ENCODE measurements around the gene MTHFD2. TPM values are rescaled to one million over a fixed set of nuclear protein-coding genes. Genes with fewer than 3 reads are reported as not detected.

MTHFD2 gene
- total and polyA plus RNA-seq, 12 donors, result 12.4 to 32.6 (median 19.0) TPM

DNA sequence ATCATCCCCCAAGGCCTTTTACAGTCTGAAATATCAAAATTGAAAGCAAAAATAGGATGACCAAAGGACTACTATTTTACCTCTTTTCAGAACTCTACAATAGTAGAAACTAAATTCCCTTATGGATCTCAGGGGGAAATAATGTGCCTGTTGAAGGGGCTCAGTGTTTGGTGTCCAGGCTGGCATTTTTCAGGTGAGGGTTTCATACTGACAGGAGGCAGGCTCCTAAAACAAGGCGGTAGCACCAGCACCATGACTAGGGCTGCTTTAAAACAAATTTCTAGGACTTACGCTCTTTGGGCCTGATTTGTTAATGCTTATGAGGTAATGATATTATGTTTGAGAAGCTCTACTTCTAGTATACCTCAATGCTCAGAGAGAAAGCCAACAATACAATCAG lies 45.5 kb upstream of the MTHFD2 start:
- H3K36me3 ChIP-seq, result peaks cover 0 to 81% (median 26%) of the 10 kb centered on the region in 9 donors
- ATAC-seq, result no peak
- peaks cover 0 to 11% (median 7%) of the 10 kb centered on the region in 9 donors for H3K4me1 ChIP-seq
- TF ChIP-seq, protein P1, sequence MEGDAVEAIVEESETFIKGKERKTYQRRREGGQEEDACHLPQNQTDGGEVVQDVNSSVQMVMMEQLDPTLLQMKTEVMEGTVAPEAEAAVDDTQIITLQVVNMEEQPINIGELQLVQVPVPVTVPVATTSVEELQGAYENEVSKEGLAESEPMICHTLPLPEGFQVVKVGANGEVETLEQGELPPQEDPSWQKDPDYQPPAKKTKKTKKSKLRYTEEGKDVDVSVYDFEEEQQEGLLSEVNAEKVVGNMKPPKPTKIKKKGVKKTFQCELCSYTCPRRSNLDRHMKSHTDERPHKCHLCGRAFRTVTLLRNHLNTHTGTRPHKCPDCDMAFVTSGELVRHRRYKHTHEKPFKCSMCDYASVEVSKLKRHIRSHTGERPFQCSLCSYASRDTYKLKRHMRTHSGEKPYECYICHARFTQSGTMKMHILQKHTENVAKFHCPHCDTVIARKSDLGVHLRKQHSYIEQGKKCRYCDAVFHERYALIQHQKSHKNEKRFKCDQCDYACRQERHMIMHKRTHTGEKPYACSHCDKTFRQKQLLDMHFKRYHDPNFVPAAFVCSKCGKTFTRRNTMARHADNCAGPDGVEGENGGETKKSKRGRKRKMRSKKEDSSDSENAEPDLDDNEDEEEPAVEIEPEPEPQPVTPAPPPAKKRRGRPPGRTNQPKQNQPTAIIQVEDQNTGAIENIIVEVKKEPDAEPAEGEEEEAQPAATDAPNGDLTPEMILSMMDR (IDR thresholded peaks at IDR 0.05), result no peak
- no peak overlapping the region for H3K4me3 ChIP-seq
- no peak overlapping the region for H3K27ac ChIP-seq
- intact Hi-C loops (cut with DNase I), result no loop called here
- 90 to 95% methylated on average over 2 of the region's 2 CpGs for WGBS, 2 donors
- no peaks in the 10 kb centered on the region for H3K9me3 ChIP-seq
- H3K27me3 ChIP-seq, result no peaks in the 10 kb centered on the region
- DNase-seq, result no peak

DNA sequence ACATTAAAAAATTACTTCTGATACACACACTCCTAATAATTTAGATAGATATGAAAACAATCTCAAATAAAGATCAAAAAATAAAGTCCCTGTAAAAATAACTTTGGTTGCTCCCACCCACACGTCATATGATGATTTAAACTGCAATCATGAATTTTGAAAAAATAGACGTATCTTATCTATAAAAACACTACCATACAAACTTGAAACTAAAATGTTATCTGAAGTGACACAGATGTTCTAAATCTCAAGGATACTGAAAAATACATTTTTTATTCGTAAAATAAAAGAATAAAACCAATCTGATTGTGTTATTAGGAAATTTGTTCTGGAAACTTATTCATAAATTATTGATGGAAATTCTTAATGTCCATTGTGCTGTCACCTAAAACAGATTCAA lies 42.6 kb upstream of the MTHFD2 start:
- Histone ChIP-seq H3K27ac (no peak overlapping the region), H3K4me3 (no peak overlapping the region), H3K27me3 (no peaks in the 10 kb centered on the region), H3K9me3 (no peaks in the 10 kb centered on the region), H3K4me1 (no peaks in the 10 kb centered on the region), H3K36me3 (peaks cover 0 to 100% (median 42%) of the 10 kb centered on the region in 9 donors)
- no peak for ATAC-seq
- DNase-seq, result no peak
- TF ChIP-seq, protein P1 (IDR thresholded peaks at IDR 0.05), result no peak
- intact Hi-C loops (cut with DNase I), result no loop called here
- WGBS, 2 donors, result 86% methylated on average over 3 of the region's 3 CpGs

DNA sequence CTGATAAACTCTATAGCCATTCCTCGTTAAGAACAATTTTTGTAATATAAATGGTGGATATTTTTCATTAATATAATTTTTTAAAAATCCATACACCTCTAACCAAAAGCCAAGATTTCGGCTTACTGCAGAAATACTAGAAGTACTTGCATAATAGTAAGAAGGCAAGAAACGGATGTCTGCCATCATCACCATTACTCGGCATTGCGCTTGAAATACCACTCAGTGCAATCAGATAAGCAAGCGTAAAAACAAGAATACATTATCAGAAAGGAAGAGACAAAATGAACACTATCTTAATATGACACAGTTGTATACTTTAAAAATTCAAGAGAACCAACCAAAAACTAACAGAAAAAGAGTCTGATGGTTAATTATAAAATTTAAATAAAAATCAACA lies 35.5 kb upstream of the MTHFD2 start:
- Histone ChIP-seq H3K9me3 (peaks cover 0 to 11% (median 4%) of the 10 kb centered on the region in 11 donors), H3K4me3 (no peak overlapping the region), H3K27me3 (no peaks in the 10 kb centered on the region), H3K36me3 (peaks cover 0 to 100% (median 55%) of the 10 kb centered on the region in 9 donors), H3K4me1 (no peaks in the 10 kb centered on the region), H3K27ac (no peak overlapping the region)
- ATAC-seq (no peak), DNase-seq (no peak)
- WGBS, 2 donors, result 88 to 91% methylated on average over 6 of the region's 6 CpGs
- TF ChIP-seq, protein P1 (IDR thresholded peaks at IDR 0.05), result no peak
- intact Hi-C loops (cut with DNase I), result no loop called here

DNA sequence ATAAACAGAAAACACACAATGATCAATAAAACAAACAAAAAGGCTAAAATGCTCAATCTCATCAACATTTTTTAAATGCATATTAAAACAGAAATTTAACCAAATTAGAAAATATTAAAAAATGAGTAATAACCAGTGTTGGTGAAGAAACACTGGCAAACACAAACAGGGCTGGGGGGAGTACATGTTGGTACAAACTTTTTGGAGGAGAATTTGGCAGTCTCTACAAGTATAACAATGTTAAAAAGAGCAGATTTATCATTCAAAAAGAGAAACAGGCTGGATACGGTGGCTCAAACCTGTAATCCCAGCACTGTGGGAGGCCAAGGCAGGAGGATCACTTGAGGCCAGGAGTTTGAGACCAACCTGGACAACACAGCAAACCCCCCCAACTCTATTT lies 33.7 kb upstream of the MTHFD2 start:
- Histone ChIP-seq H3K27me3 (no peaks in the 10 kb centered on the region), H3K9me3 (peaks cover 0 to 11% (median 4%) of the 10 kb centered on the region in 11 donors), H3K4me3 (no peak overlapping the region), H3K4me1 (no peaks in the 10 kb centered on the region), H3K36me3 (peaks cover 0 to 100% (median 54%) of the 10 kb centered on the region in 9 donors), H3K27ac (no peak overlapping the region)
- ATAC-seq (no peak), DNase-seq (no peak)
- intact Hi-C loops (cut with DNase I), result no loop called here
- 96 to 100% methylated on average over 1 of the region's 1 CpG for WGBS, 2 donors
- TF ChIP-seq, protein P1 (IDR thresholded peaks at IDR 0.05), result no peak
